ENCODE measurements around the gene RNF144B. TPM values are rescaled to one million over a fixed set of nuclear protein-coding genes. Genes with fewer than 3 reads are reported as not detected.

Gene RNF144B
- total RNA-seq, 1 experiment from 2014 or later = 26.2 TPM

GRCh38 chr6:18496462-18496861 is 109.3 kb downstream of the RNF144B start:
- no peak for DNase-seq
- Histone ChIP-seq H3K9me3 (ENCODE audit: insufficient read depth, low read depth) (no peaks in the 10 kb centered on the region; the same call in 1 of the 2 replicates), H3K27ac (no peak overlapping the region), H3K36me3 (ENCODE audit: low read depth) (no peaks in the 10 kb centered on the region), H3F3A (ENCODE audit: insufficient read depth, low read depth) (peaks cover 14% of the 10 kb centered on the region), H3K4me2 (no peak overlapping the region), H4K20me1 (ENCODE audit: insufficient read depth) (no peaks in the 10 kb centered on the region), H3K4me3 (no peak overlapping the region), H2AFZ (no peak overlapping the region), H3K9me2 (ENCODE audit: insufficient read depth) (no peaks in the 10 kb centered on the region), H3K27me3 (ENCODE audit: insufficient read depth, low read depth) (no peaks in the 10 kb centered on the region), H3K79me2 (ENCODE audit: low read depth) (no peaks in the 10 kb centered on the region), H3K4me1 (replicated peaks; ENCODE audit: insufficient read depth) (peaks cover 40% of the 10 kb centered on the region)
- intact Hi-C loops (cut with micrococcal nuclease; ENCODE audit: unreplicated experiment) = no loop called here
- CTCF ChIA-PET = no interaction called here
- BruUV-seq (replicated peaks) = no TSS peak
- TF ChIP-seq EZH2 (IDR thresholded peaks at IDR 0.05; ENCODE audit: low read depth) = no peak
- TF ChIP-seq CTCF (conservative IDR thresholded peaks at IDR 0.05) = no peak
- POLR2A ChIA-PET (ENCODE audit: unreplicated experiment) = no interaction called here

GRCh38 chr6:18497006-18497405 is 109.9 kb downstream of the RNF144B start:
- BruUV-seq (replicated peaks) = no TSS peak
- H3F3A ChIP-seq (ENCODE audit: insufficient read depth, low read depth) = peaks cover 14% of the 10 kb centered on the region
- ChIA-PET POLR2A (ENCODE audit: unreplicated experiment) (no interaction called here), CTCF (no interaction called here)
- TF ChIP-seq CTCF (conservative IDR thresholded peaks at IDR 0.05) = no peak
- no peak for TF ChIP-seq EZH2 (IDR thresholded peaks at IDR 0.05; ENCODE audit: low read depth)
- intact Hi-C loops (cut with micrococcal nuclease; ENCODE audit: unreplicated experiment) = no loop called here
- no peaks in the 10 kb centered on the region for H3K79me2 ChIP-seq (ENCODE audit: low read depth)
- H3K9me2 ChIP-seq (ENCODE audit: insufficient read depth) = no peaks in the 10 kb centered on the region
- H3K9me3 ChIP-seq (ENCODE audit: insufficient read depth, low read depth) = no peaks in the 10 kb centered on the region; the same call in 1 of the 2 replicates
- no peaks in the 10 kb centered on the region for H3K27me3 ChIP-seq (ENCODE audit: insufficient read depth, low read depth)
- H3K4me2 ChIP-seq = no peak overlapping the region
- no peaks in the 10 kb centered on the region for H3K36me3 ChIP-seq (ENCODE audit: low read depth)
- H3K27ac ChIP-seq = no peak overlapping the region
- H3K4me1 ChIP-seq (replicated peaks; ENCODE audit: insufficient read depth) = peaks cover 40% of the 10 kb centered on the region
- DNase-seq = no peak
- H2AFZ ChIP-seq = no peak overlapping the region
- no peaks in the 10 kb centered on the region for H4K20me1 ChIP-seq (ENCODE audit: insufficient read depth)
- H3K4me3 ChIP-seq = no peak overlapping the region

DNA sequence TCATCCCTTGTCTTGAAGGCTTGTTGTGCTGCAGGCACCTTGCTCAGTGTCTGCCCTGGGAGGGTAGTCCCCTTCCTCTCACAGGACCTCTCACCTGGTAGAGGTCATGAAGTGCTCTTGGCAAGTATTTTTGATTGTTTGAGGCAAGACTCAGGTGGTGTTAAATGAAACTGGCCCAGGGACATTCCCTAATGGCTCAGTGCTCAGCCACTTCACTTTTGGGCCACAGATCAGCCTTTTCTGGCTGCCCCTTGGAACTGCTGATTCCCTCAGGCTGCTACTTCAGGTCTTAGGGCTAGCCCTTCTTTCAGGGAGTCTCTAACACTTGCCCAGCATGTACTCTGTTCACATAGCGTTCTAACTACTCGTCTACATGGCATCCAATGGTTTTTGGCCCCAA is 111.3 kb downstream of the RNF144B start:
- H3K4me2 ChIP-seq = no peak overlapping the region
- no peaks in the 10 kb centered on the region for H3K27me3 ChIP-seq (ENCODE audit: insufficient read depth, low read depth)
- no peak overlapping the region for H3K4me3 ChIP-seq
- intact Hi-C loops (cut with micrococcal nuclease; ENCODE audit: unreplicated experiment) = no loop called here
- no peaks in the 10 kb centered on the region for H3K36me3 ChIP-seq (ENCODE audit: low read depth)
- no peak for TF ChIP-seq CTCF (conservative IDR thresholded peaks at IDR 0.05)
- no peak for TF ChIP-seq EZH2 (IDR thresholded peaks at IDR 0.05; ENCODE audit: low read depth)
- no peaks in the 10 kb centered on the region for H3K79me2 ChIP-seq (ENCODE audit: low read depth)
- no peaks in the 10 kb centered on the region for H3K9me2 ChIP-seq (ENCODE audit: insufficient read depth)
- H3K4me1 ChIP-seq (replicated peaks; ENCODE audit: insufficient read depth) = peaks cover 28% of the 10 kb centered on the region
- no peak overlapping the region for H2AFZ ChIP-seq
- H4K20me1 ChIP-seq (ENCODE audit: insufficient read depth) = no peaks in the 10 kb centered on the region
- BruUV-seq (replicated peaks) = no TSS peak
- DNase-seq = no peak
- no peaks in the 10 kb centered on the region for H3K9me3 ChIP-seq (ENCODE audit: insufficient read depth, low read depth)
- ChIA-PET CTCF (no interaction called here), POLR2A (ENCODE audit: unreplicated experiment) (no interaction called here)
- H3K27ac ChIP-seq = no peak overlapping the region
- peaks cover 6% of the 10 kb centered on the region; the same call in 1 of the 2 replicates for H3F3A ChIP-seq (ENCODE audit: insufficient read depth, low read depth)

Data from PC-9 (cell line).